Fibroblast of lung (primary cell): ENCODE results near the gene EFCAB6.

Experiments used
- CTCF ChIP-seq, 2 donors: IDR thresholded peaks in 1 of 2; conservative IDR thresholded peaks in 1 of 2; 1 replicate in 1 of 2; 2 replicates in 1 of 2; pipeline ENCODE4 v1.5.1; 2011 to 2012; ENCODE audit warnings: low read length in 2 of 2, control low read depth in 1 of 2, inconsistent platforms in 1 of 2, low read depth in 1 of 2, mild to moderate bottlenecking in 1 of 2
- EZH2 ChIP-seq: IDR thresholded peaks from 2 replicates; pipeline ENCODE4 v1.5.1; 2012; ENCODE audit warnings: low read length, control low read depth, mild to moderate bottlenecking; ENCODE audit errors: missing control alignments

- TF ChIP-seq EZH2 (no peak), CTCF (conservative IDR thresholded peaks at IDR 0.05 in 1 of 2, IDR thresholded peaks at IDR 0.05 in 1 of 2; ENCODE audit: low read depth in 1 of 2, low read length in 2 of 2) (no peak)
These were observed 88.3 kb downstream of the EFCAB6 start for GRCh38 chr22:43723816-43724215.
